PC-9 (cell line): Measurements from ENCODE around the gene CACNA1I.

Source experiments
- EZH2 ChIP-seq: fragments of 200-600 bp; sonication (generic); IDR thresholded peaks from 2 replicates; pipeline ENCODE4 v1.8.0; 2017; ENCODE audit warnings: antibody characterized with exemption, low read depth
- TF ChIP-seq, protein P1 (sequence below): fragments of 200-600 bp; sonication (generic); conservative IDR thresholded peaks from 2 replicates; pipeline ENCODE4 v1.6.1; 2017; ENCODE audit warnings: mixed run types, antibody characterized with exemption, mild to moderate bottlenecking, moderate library complexity

GRCh38 chr22:39618996-39619530, 48.5 kb downstream of the CACNA1I start:
- TF ChIP-seq, protein P1, sequence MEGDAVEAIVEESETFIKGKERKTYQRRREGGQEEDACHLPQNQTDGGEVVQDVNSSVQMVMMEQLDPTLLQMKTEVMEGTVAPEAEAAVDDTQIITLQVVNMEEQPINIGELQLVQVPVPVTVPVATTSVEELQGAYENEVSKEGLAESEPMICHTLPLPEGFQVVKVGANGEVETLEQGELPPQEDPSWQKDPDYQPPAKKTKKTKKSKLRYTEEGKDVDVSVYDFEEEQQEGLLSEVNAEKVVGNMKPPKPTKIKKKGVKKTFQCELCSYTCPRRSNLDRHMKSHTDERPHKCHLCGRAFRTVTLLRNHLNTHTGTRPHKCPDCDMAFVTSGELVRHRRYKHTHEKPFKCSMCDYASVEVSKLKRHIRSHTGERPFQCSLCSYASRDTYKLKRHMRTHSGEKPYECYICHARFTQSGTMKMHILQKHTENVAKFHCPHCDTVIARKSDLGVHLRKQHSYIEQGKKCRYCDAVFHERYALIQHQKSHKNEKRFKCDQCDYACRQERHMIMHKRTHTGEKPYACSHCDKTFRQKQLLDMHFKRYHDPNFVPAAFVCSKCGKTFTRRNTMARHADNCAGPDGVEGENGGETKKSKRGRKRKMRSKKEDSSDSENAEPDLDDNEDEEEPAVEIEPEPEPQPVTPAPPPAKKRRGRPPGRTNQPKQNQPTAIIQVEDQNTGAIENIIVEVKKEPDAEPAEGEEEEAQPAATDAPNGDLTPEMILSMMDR, result no peak
- no peak for TF ChIP-seq EZH2
